Endodermal cell (in vitro differentiated cells): ENCODE data around the gene NLRP13. TPM values are rescaled to one million over a fixed set of nuclear protein-coding genes. Genes with fewer than 3 reads are reported as not detected.
A peak's percentile ranks its signal among the peaks of the same experiment; 100 is the strongest.

Experiments
- DNase-seq: peaks from one replicate; pipeline ENCODE4 v3.0.0-alpha.2; 2017
- H3K27ac ChIP-seq: 2 replicates; pipeline ENCODE4 v1.5.1; 2013; ENCODE audit warnings: mild to moderate bottlenecking, low read depth, low read length, moderate library complexity
- H3K27me3 ChIP-seq: 2 replicates; pipeline ENCODE4 v1.6.1; 2013; ENCODE audit warnings: mild to moderate bottlenecking, low read length, moderate library complexity; ENCODE audit not compliant: insufficient read depth, control insufficient read depth, poor library complexity, severe bottlenecking
- H3K36me3 ChIP-seq: 2 replicates; pipeline ENCODE4 v1.7.0; 2013; ENCODE audit warnings: mild to moderate bottlenecking, low read length, moderate library complexity; ENCODE audit not compliant: control insufficient read depth, insufficient read depth
- H3K4me1 ChIP-seq: one replicate; pipeline ENCODE4 v1.7.0; 2013; ENCODE audit warnings: low read length; ENCODE audit not compliant: control insufficient read depth, insufficient read depth
- H3K4me3 ChIP-seq: 2 replicates; pipeline ENCODE4 v1.5.1; 2013; ENCODE audit warnings: mild to moderate bottlenecking, low read length, moderate library complexity
- H3K9ac ChIP-seq: 2 replicates; pipeline ENCODE4 v1.6.1; 2013; ENCODE audit warnings: mild to moderate bottlenecking, low read length, moderate library complexity; ENCODE audit not compliant: poor library complexity, severe bottlenecking; ENCODE audit errors: extremely low read depth
- H3K9me3 ChIP-seq: 2 replicates; pipeline ENCODE4 v1.6.1; 2013; ENCODE audit warnings: mild to moderate bottlenecking, low read length, moderate library complexity; ENCODE audit not compliant: control insufficient read depth
- H3K27ac Mint-ChIP-seq: 2 replicates; pipeline ENCODE4 v1.8.0; 2020; ENCODE audit warnings: mixed read lengths
- H3K27me3 Mint-ChIP-seq: 2 replicates; pipeline ENCODE4 v1.8.0; 2021; ENCODE audit warnings: mild to moderate bottlenecking, mixed read lengths; ENCODE audit not compliant: insufficient read depth
- H3K36me3 Mint-ChIP-seq: 2 replicates; pipeline ENCODE4 v1.8.0; 2020; ENCODE audit warnings: low read depth, mixed read lengths
- H3K4me1 Mint-ChIP-seq: 2 replicates; pipeline ENCODE4 v1.8.0; 2020; ENCODE audit warnings: mixed read lengths
- H3K4me3 Mint-ChIP-seq: 2 replicates; pipeline ENCODE4 v1.8.0; 2020; ENCODE audit warnings: mild to moderate bottlenecking, moderate library complexity, mixed read lengths
- H3K9me3 Mint-ChIP-seq: 2 replicates; pipeline ENCODE4 v1.8.0; 2020; ENCODE audit warnings: mild to moderate bottlenecking, mixed read lengths
- CTCF ChIP-seq: fragments of 200-600 bp; sonication (generic); conservative IDR thresholded peaks from 2 replicates; pipeline ENCODE4 v1.5.0; 2021; ENCODE audit warnings: antibody characterized with exemption, mild to moderate bottlenecking
- WGBS, 2 experiments: methylation state at CpG; one replicate each; pipeline versions ENCODE4 v1.1.5 to v1.1.7; 2013; ENCODE audit warnings: missing lambda C conversion rate in 2 of 2, mixed read lengths in 1 of 2; ENCODE audit not compliant: insufficient coverage in 1 of 2, insufficient read length in 1 of 2; 5-methylcytosine and 5-hydroxymethylcytosine counted together
- total RNA-seq, 2 donors: library from RNA; stranded (reverse); fragmentation: NEBNext Ultra II Directional in 1 of 2; extraction: Animal tissue kit (Norgen Biotek cat#: 25700) in 1 of 2; gene quantifications; 2 replicates in 1 of 2; 3 replicates in 1 of 2; pipeline ENCODE4 v1.2.1, GENCODE V29; 2021

NLRP13 gene
- total RNA-seq, 2 donors from 2014 or later, result not detected

- TF ChIP-seq CTCF, result no peak
Observed at GRCh38 chr19:55927991-55928390, 4.1 kb downstream of the NLRP13 start.

GRCh38 chr19:55923556-55923955, 8.6 kb downstream of the NLRP13 start:
- H3K4me1 ChIP-seq, result no peaks in the 10 kb centered on the region
- 71 to 82% methylated on average over 4 to 5 of the region's 5 CpGs for WGBS, 2 experiments
- Mint-ChIP-seq H3K36me3 (no peaks in the 10 kb centered on the region), H3K27me3 (no peaks in the 10 kb centered on the region), H3K4me1 (no peaks in the 10 kb centered on the region), H3K4me3 (no peak overlapping the region), H3K9me3 (peaks cover 93% of the 10 kb centered on the region), H3K27ac (no peak overlapping the region)
- no peak overlapping the region for H3K4me3 ChIP-seq
- H3K9me3 ChIP-seq, result peaks cover 89% of the 10 kb centered on the region
- no peak overlapping the region for H3K27ac ChIP-seq
- DNase-seq, result no peak
- TF ChIP-seq CTCF, result no peak
- H3K36me3 ChIP-seq, result no peaks in the 10 kb centered on the region
- no peak overlapping the region for H3K9ac ChIP-seq
- no peaks in the 10 kb centered on the region for H3K27me3 ChIP-seq

More at GRCh38 chr19:55927991-55928390, 4.1 kb downstream of the NLRP13 start:
- Histone ChIP-seq H3K9me3 (peaks cover 66% of the 10 kb centered on the region), H3K27me3 (no peaks in the 10 kb centered on the region), H3K27ac (no peak overlapping the region), H3K9ac (no peak overlapping the region), H3K36me3 (no peaks in the 10 kb centered on the region), H3K4me3 (no peak overlapping the region), H3K4me1 (no peaks in the 10 kb centered on the region)
- no peaks in the 10 kb centered on the region for H3K27me3 Mint-ChIP-seq
- no peak overlapping the region for H3K27ac Mint-ChIP-seq
- H3K9me3 Mint-ChIP-seq, result peaks cover 95% of the 10 kb centered on the region
- H3K4me3 Mint-ChIP-seq, result no peak overlapping the region
- no peaks in the 10 kb centered on the region for H3K4me1 Mint-ChIP-seq
- no peaks in the 10 kb centered on the region for H3K36me3 Mint-ChIP-seq
- no peak for DNase-seq
- 69 to 79% methylated on average over 4 to 8 of the region's 8 CpGs for WGBS, 2 experiments

- Histone ChIP-seq H3K9ac (no peak overlapping the region), H3K27ac (no peak overlapping the region), H3K9me3 (peaks cover 91% of the 10 kb centered on the region), H3K4me1 (no peaks in the 10 kb centered on the region), H3K27me3 (no peaks in the 10 kb centered on the region), H3K36me3 (no peaks in the 10 kb centered on the region), H3K4me3 (no peak overlapping the region)
- H3K4me1 Mint-ChIP-seq, result no peaks in the 10 kb centered on the region
- H3K27ac Mint-ChIP-seq, result no peak overlapping the region
- no peaks in the 10 kb centered on the region for H3K27me3 Mint-ChIP-seq
- no peaks in the 10 kb centered on the region for H3K36me3 Mint-ChIP-seq
- peak; percentile 53 for DNase-seq
- WGBS, 2 experiments, result 52 to 65% methylated on average over 6 to 9 of the region's 9 CpGs
- no peak overlapping the region for H3K4me3 Mint-ChIP-seq
- TF ChIP-seq CTCF, result peak; percentile 27
- peaks cover 99% of the 10 kb centered on the region for H3K9me3 Mint-ChIP-seq
Observed at GRCh38 chr19:55913643-55914268, 18.4 kb downstream of the NLRP13 start.
